ENCODE measurements around the gene TBX18. TPM values are rescaled to one million over a fixed set of nuclear protein-coding genes. Genes with fewer than 3 reads are reported as not detected.

TBX18 gene
- total RNA-seq, 2 experiments from 2014 or later: not detected

- H3K4me1 ChIP-seq (ENCODE audit: insufficient read depth, low read length, poor library complexity, severe bottlenecking): no peaks in the 10 kb centered on the region
- no peaks in the 10 kb centered on the region for H4K20me1 ChIP-seq (ENCODE audit: insufficient read depth, low read length)
- H3K4me3 ChIP-seq (ENCODE audit: low read depth, low read length, poor library complexity, severe bottlenecking): no peak overlapping the region
- TF ChIP-seq EZH2phosphoT487 (IDR thresholded peaks at IDR 0.05; ENCODE audit: borderline replicate concordance, low read depth, low read length): no peak
- TF ChIP-seq CTCF (conservative IDR thresholded peaks at IDR 0.05; ENCODE audit: low read length): no peak
- ChIA-PET CTCF (ENCODE audit: unreplicated experiment) (no interaction called here), POLR2A (interaction anchor here (0.7 kb wide), 1 partner anchor 1409 kb away, joined by 4 read pairs; no protein-coding TSS in a partner anchor)
- no peak overlapping the region for H3K4me2 ChIP-seq (ENCODE audit: low read length)
- H3K79me2 ChIP-seq (ENCODE audit: insufficient read depth, low read depth, low read length): no peaks in the 10 kb centered on the region
- no peak for DNase-seq (ENCODE audit: low spot score)
- intact Hi-C loops (cut with micrococcal nuclease; ENCODE audit: unreplicated experiment): no loop called here
- H3K36me3 ChIP-seq (ENCODE audit: insufficient read depth, low read length): no peaks in the 10 kb centered on the region
- H3K9me2 ChIP-seq (ENCODE audit: insufficient read depth, low read length): no peaks in the 10 kb centered on the region
- H3K9me3 ChIP-seq (ENCODE audit: low read length): no peaks in the 10 kb centered on the region
- no TSS peak for BruUV-seq (replicated peaks)
- H3K27ac ChIP-seq (ENCODE audit: low read depth, low read length, poor library complexity, severe bottlenecking): no peak overlapping the region
- no peak overlapping the region for H2AFZ ChIP-seq (ENCODE audit: low read length)
Observed at GRCh38 chr6:84669945-84670344, 94.5 kb downstream of the TBX18 start.

- no TSS peak for BruUV-seq (replicated peaks)
- Histone ChIP-seq H3K9me2 (ENCODE audit: insufficient read depth, low read length) (no peaks in the 10 kb centered on the region), H3K36me3 (ENCODE audit: insufficient read depth, low read length) (no peaks in the 10 kb centered on the region), H3K4me1 (ENCODE audit: insufficient read depth, low read length, poor library complexity, severe bottlenecking) (no peaks in the 10 kb centered on the region), H3K27ac (ENCODE audit: low read depth, low read length, poor library complexity, severe bottlenecking) (no peak overlapping the region), H3K79me2 (ENCODE audit: insufficient read depth, low read depth, low read length) (no peaks in the 10 kb centered on the region), H3K9me3 (ENCODE audit: low read length) (no peaks in the 10 kb centered on the region), H3K4me3 (ENCODE audit: low read depth, low read length, poor library complexity, severe bottlenecking) (no peak overlapping the region), H4K20me1 (ENCODE audit: insufficient read depth, low read length) (no peaks in the 10 kb centered on the region), H2AFZ (ENCODE audit: low read length) (no peak overlapping the region), H3K4me2 (ENCODE audit: low read length) (no peak overlapping the region)
- TF ChIP-seq EZH2phosphoT487 (IDR thresholded peaks at IDR 0.05; ENCODE audit: borderline replicate concordance, low read depth, low read length) (no peak), CTCF (conservative IDR thresholded peaks at IDR 0.05; ENCODE audit: low read length) (no peak)
- ChIA-PET POLR2A (no interaction called here), CTCF (ENCODE audit: unreplicated experiment) (no interaction called here)
- intact Hi-C loops (cut with micrococcal nuclease; ENCODE audit: unreplicated experiment): no loop called here
- DNase-seq (ENCODE audit: low spot score): no peak
Observed at GRCh38 chr6:84667252-84668213, 96.9 kb downstream of the TBX18 start.

DNA sequence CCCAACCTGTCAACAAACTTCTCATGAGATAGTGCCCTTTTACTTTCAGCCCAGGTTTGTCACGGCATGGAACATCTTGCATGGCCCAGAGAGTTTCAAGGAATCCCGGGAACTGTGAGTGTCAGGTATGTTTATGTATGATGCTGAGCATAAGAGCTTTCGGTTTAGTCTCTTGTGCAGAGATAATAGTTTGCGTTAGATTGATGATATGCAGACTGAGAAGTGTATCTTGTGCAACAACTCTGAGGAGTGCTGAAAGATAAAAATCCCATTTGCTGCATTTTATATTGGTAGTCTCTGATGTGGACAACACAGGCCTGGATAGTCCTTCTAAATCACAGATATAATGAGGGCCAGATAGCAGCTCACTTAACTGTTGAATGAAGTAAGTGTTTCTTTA, 99.0 kb downstream of the TBX18 start:
- Histone ChIP-seq H2AFZ (ENCODE audit: low read length) (no peak overlapping the region), H3K4me3 (ENCODE audit: low read depth, low read length, poor library complexity, severe bottlenecking) (no peak overlapping the region), H3K4me2 (ENCODE audit: low read length) (no peak overlapping the region), H3K36me3 (ENCODE audit: insufficient read depth, low read length) (no peaks in the 10 kb centered on the region), H3K27ac (ENCODE audit: low read depth, low read length, poor library complexity, severe bottlenecking) (no peak overlapping the region), H3K9me3 (ENCODE audit: low read length) (no peaks in the 10 kb centered on the region), H3K79me2 (ENCODE audit: insufficient read depth, low read depth, low read length) (no peaks in the 10 kb centered on the region), H3K4me1 (ENCODE audit: insufficient read depth, low read length, poor library complexity, severe bottlenecking) (no peaks in the 10 kb centered on the region), H3K9me2 (ENCODE audit: insufficient read depth, low read length) (no peaks in the 10 kb centered on the region), H4K20me1 (ENCODE audit: insufficient read depth, low read length) (no peaks in the 10 kb centered on the region)
- no peak for DNase-seq (ENCODE audit: low spot score)
- BruUV-seq (replicated peaks): no TSS peak
- intact Hi-C loops (cut with micrococcal nuclease; ENCODE audit: unreplicated experiment): no loop called here
- no peak for TF ChIP-seq EZH2phosphoT487 (IDR thresholded peaks at IDR 0.05; ENCODE audit: borderline replicate concordance, low read depth, low read length)
- no peak for TF ChIP-seq CTCF (conservative IDR thresholded peaks at IDR 0.05; ENCODE audit: low read length)
- CTCF ChIA-PET (ENCODE audit: unreplicated experiment): no interaction called here
- POLR2A ChIA-PET: interaction anchor here (0.6 to 1.1 kb wide), 2 partner anchors 12 to 29 kb away, joined by 4 to 5 read pairs; no protein-coding TSS in a partner anchor
